Activated naive CD8-positive, alpha-beta T cell treated with anti-CD3 and anti-CD28 coated beads for 36 hours (primary cell): ENCODE measurements around the gene CTRB2. TPM values are rescaled to one million over a fixed set of nuclear protein-coding genes. Genes with fewer than 3 reads are reported as not detected.

ENCODE experiments used
- DNase-seq: peaks from one replicate; pipeline ENCODE4 v3.0.0; 2021
- H3K27ac Mint-ChIP-seq: one replicate; pipeline ENCODE4 v1.8.0; 2022; ENCODE audit warnings: mild to moderate bottlenecking, moderate library complexity, mixed read lengths
- H3K27me3 Mint-ChIP-seq: one replicate; pipeline ENCODE4 v1.8.0; 2022; ENCODE audit warnings: mild to moderate bottlenecking, mixed read lengths
- H3K36me3 Mint-ChIP-seq: one replicate; pipeline ENCODE4 v1.8.0; 2021; ENCODE audit warnings: mild to moderate bottlenecking, mixed read lengths
- H3K4me1 Mint-ChIP-seq: one replicate; pipeline ENCODE4 v1.8.0; 2021; ENCODE audit warnings: mixed read lengths
- H3K4me3 Mint-ChIP-seq: one replicate; pipeline ENCODE4 v1.8.0; 2022; ENCODE audit warnings: mild to moderate bottlenecking, moderate library complexity, mixed read lengths
- H3K9me3 Mint-ChIP-seq: one replicate; pipeline ENCODE4 v1.8.0; 2022; ENCODE audit warnings: mixed read lengths
- total RNA-seq, 2 experiments: library from RNA; stranded (reverse); gene quantifications; one replicate each; pipeline ENCODE4 v1.2.3, GENCODE V29; 2021

CTRB2 gene
- total RNA-seq, 2 experiments from 2014 or later = not detected

GRCh38 chr16:75192606-75193264 lies 14.2 kb downstream of the CTRB2 start:
- no peaks in the 10 kb centered on the region for H3K36me3 Mint-ChIP-seq
- no peak for DNase-seq
- H3K27me3 Mint-ChIP-seq = peaks cover 18% of the 10 kb centered on the region
- H3K4me1 Mint-ChIP-seq = no peaks in the 10 kb centered on the region
- H3K9me3 Mint-ChIP-seq = no peaks in the 10 kb centered on the region
- H3K27ac Mint-ChIP-seq = no peak overlapping the region
- H3K4me3 Mint-ChIP-seq = no peak overlapping the region

- H3K27ac Mint-ChIP-seq = no peak overlapping the region
- H3K4me3 Mint-ChIP-seq = no peak overlapping the region
Measured at GRCh38 chr16:75189638-75190245, 17.2 kb downstream of the CTRB2 start.

GRCh38 chr16:75188832-75189477 lies 18.0 kb downstream of the CTRB2 start:
- no peak for DNase-seq
- no peak overlapping the region for H3K4me3 Mint-ChIP-seq
- no peaks in the 10 kb centered on the region for H3K9me3 Mint-ChIP-seq
- peaks cover 5% of the 10 kb centered on the region for H3K27me3 Mint-ChIP-seq
- no peaks in the 10 kb centered on the region for H3K4me1 Mint-ChIP-seq
- H3K27ac Mint-ChIP-seq = no peak overlapping the region
- H3K36me3 Mint-ChIP-seq = no peaks in the 10 kb centered on the region

More at GRCh38 chr16:75189638-75190245, 17.2 kb downstream of the CTRB2 start:
- Mint-ChIP-seq H3K36me3 (no peaks in the 10 kb centered on the region), H3K4me1 (no peaks in the 10 kb centered on the region), H3K27me3 (peaks cover 5% of the 10 kb centered on the region), H3K9me3 (no peaks in the 10 kb centered on the region)
- no peak for DNase-seq

GRCh38 chr16:75181630-75182029 lies 25.3 kb downstream of the CTRB2 start:
- H3K9me3 Mint-ChIP-seq = peaks cover 10% of the 10 kb centered on the region
- DNase-seq = no peak
- peaks cover 2% of the 10 kb centered on the region for H3K4me1 Mint-ChIP-seq
- H3K27me3 Mint-ChIP-seq = peaks cover 12% of the 10 kb centered on the region
- H3K4me3 Mint-ChIP-seq = no peak overlapping the region
- H3K27ac Mint-ChIP-seq = no peak overlapping the region
- H3K36me3 Mint-ChIP-seq = peaks cover 3% of the 10 kb centered on the region

GRCh38 chr16:75179208-75179607 lies 27.8 kb downstream of the CTRB2 start:
- peaks cover 2% of the 10 kb centered on the region for H3K4me1 Mint-ChIP-seq
- no peak for DNase-seq
- peaks cover 12% of the 10 kb centered on the region for H3K27me3 Mint-ChIP-seq

GRCh38 chr16:75176926-75177325 lies 30.0 kb downstream of the CTRB2 start:
- Mint-ChIP-seq H3K27ac (no peak overlapping the region), H3K4me3 (no peak overlapping the region), H3K9me3 (peaks cover 43% of the 10 kb centered on the region), H3K36me3 (peaks cover 30% of the 10 kb centered on the region), H3K4me1 (peaks cover 2% of the 10 kb centered on the region), H3K27me3 (peaks cover 10% of the 10 kb centered on the region)
- DNase-seq = no peak

More at GRCh38 chr16:75179208-75179607, 27.8 kb downstream of the CTRB2 start:
- no peak overlapping the region for H3K27ac Mint-ChIP-seq
- no peak overlapping the region for H3K4me3 Mint-ChIP-seq
- peaks cover 22% of the 10 kb centered on the region for H3K9me3 Mint-ChIP-seq
- H3K36me3 Mint-ChIP-seq = peaks cover 8% of the 10 kb centered on the region

- Mint-ChIP-seq H3K27ac (no peak overlapping the region), H3K27me3 (peaks cover 4% of the 10 kb centered on the region), H3K4me3 (no peak overlapping the region), H3K9me3 (peaks cover 52% of the 10 kb centered on the region), H3K36me3 (peaks cover 49% of the 10 kb centered on the region), H3K4me1 (peaks cover 2% of the 10 kb centered on the region)
- DNase-seq = no peak
Measured at GRCh38 chr16:75175074-75175473, 31.9 kb downstream of the CTRB2 start.

GRCh38 chr16:75172578-75172977 lies 34.4 kb downstream of the CTRB2 start:
- H3K27me3 Mint-ChIP-seq = no peaks in the 10 kb centered on the region
- no peaks in the 10 kb centered on the region for H3K4me1 Mint-ChIP-seq
- H3K4me3 Mint-ChIP-seq = no peak overlapping the region
- peaks cover 72% of the 10 kb centered on the region for H3K9me3 Mint-ChIP-seq
- peaks cover 73% of the 10 kb centered on the region for H3K36me3 Mint-ChIP-seq
- no peak overlapping the region for H3K27ac Mint-ChIP-seq
- DNase-seq = no peak

- peaks cover 68% of the 10 kb centered on the region for H3K9me3 Mint-ChIP-seq
- H3K36me3 Mint-ChIP-seq = peaks cover 92% of the 10 kb centered on the region
- DNase-seq = no peak
- no peak overlapping the region for H3K27ac Mint-ChIP-seq
- no peak overlapping the region for H3K4me3 Mint-ChIP-seq
- H3K4me1 Mint-ChIP-seq = no peaks in the 10 kb centered on the region
- no peaks in the 10 kb centered on the region for H3K27me3 Mint-ChIP-seq
Measured at GRCh38 chr16:75169899-75170405, 37.0 kb downstream of the CTRB2 start.

GRCh38 chr16:75160386-75160785 lies 46.6 kb downstream of the CTRB2 start:
- Mint-ChIP-seq H3K4me1 (no peaks in the 10 kb centered on the region), H3K27ac (no peak overlapping the region), H3K4me3 (no peak overlapping the region), H3K27me3 (no peaks in the 10 kb centered on the region), H3K9me3 (peaks cover 9% of the 10 kb centered on the region), H3K36me3 (peaks cover 71% of the 10 kb centered on the region)
- no peak for DNase-seq

Other genes starting within 250 kb of the CTRB2 start
- 10 to 100 TPM; 58.3 to 58.4 TPM for gene WDR59, start 222.0 kb downstream of the CTRB2 start, total RNA-seq
- gene ZNRF1, start 208.1 kb downstream of the CTRB2 start, total RNA-seq = 1 to 10 TPM; 5.6 to 8.3 TPM
- not detected for gene LDHD, start 90.4 kb downstream of the CTRB2 start, total RNA-seq
- 10 to 100 TPM; 18.7 to 19.0 TPM for gene ZFP1, start 58.6 kb downstream of the CTRB2 start, total RNA-seq
- gene CTRB1, start 11.8 kb upstream of the CTRB2 start, total RNA-seq = not detected
- gene BCAR1, start 44.5 kb upstream of the CTRB2 start, total RNA-seq = 1 to 10 TPM in 1 of 2 experiments, under 1 TPM in 1; 0.74 to 1.2 TPM
- gene CFDP1, start 226.3 kb upstream of the CTRB2 start, total RNA-seq = 10 to 100 TPM; 35.8 to 36.8 TPM